Trophoblast cell (in vitro differentiated cells and primary cell): Measurements from ENCODE around the gene VPS41.
A peak's percentile ranks its signal among the peaks of the same experiment; 100 is the strongest.

Experiments
- DNase-seq, 2 donors: peaks; one replicate each; pipeline ENCODE4 v3.0.0-alpha.2; 2016
- H2AFZ ChIP-seq: 2 replicates; pipeline ENCODE4 v1.6.1; 2013; ENCODE audit warnings: low read length, moderate library complexity, mild to moderate bottlenecking; ENCODE audit not compliant: insufficient read depth, poor library complexity
- H2AK5ac ChIP-seq: 2 replicates; pipeline ENCODE4 v1.6.1; 2013; ENCODE audit warnings: mild to moderate bottlenecking, low read length
- H2BK120ac ChIP-seq: 2 replicates; pipeline ENCODE4 v1.6.1; 2013; ENCODE audit warnings: low read length, mild to moderate bottlenecking, moderate library complexity; ENCODE audit not compliant: insufficient read depth, poor library complexity
- H2BK12ac ChIP-seq: 2 replicates; pipeline ENCODE4 v1.6.1; 2013; ENCODE audit warnings: mild to moderate bottlenecking, low read length, moderate library complexity
- H2BK5ac ChIP-seq: 2 replicates; pipeline ENCODE4 v1.6.1; 2013; ENCODE audit warnings: low read length, low read depth, moderate library complexity, mild to moderate bottlenecking; ENCODE audit not compliant: poor library complexity
- H3K14ac ChIP-seq: 2 replicates; pipeline ENCODE4 v1.6.1; 2013; ENCODE audit warnings: mild to moderate bottlenecking, low read length
- H3K18ac ChIP-seq: 2 replicates; pipeline ENCODE4 v1.6.1; 2013; ENCODE audit warnings: mild to moderate bottlenecking, low read length
- H3K23ac ChIP-seq: 2 replicates; pipeline ENCODE4 v1.6.1; 2013; ENCODE audit warnings: low read length
- H3K27ac ChIP-seq: 2 replicates; pipeline ENCODE4 v1.5.1; 2013; ENCODE audit warnings: low read depth, mild to moderate bottlenecking, inconsistent platforms, low read length, moderate library complexity
- H3K27me3 ChIP-seq: 2 replicates; pipeline ENCODE4 v1.6.1; 2013; ENCODE audit warnings: inconsistent platforms, mild to moderate bottlenecking, low read length, moderate library complexity; ENCODE audit not compliant: insufficient read depth
- H3K36me3 ChIP-seq, 2 experiments: 1 replicate in 1 of 2; 2 replicates in 1 of 2; pipeline ENCODE4 v1.6.1; 2013; ENCODE audit warnings: low read length in 2 of 2, mild to moderate bottlenecking in 2 of 2, moderate library complexity in 1 of 2; ENCODE audit not compliant: insufficient read depth in 2 of 2, control insufficient read depth in 1 of 2
- H3K4ac ChIP-seq: 2 replicates; pipeline ENCODE4 v1.6.1; 2013; ENCODE audit warnings: low read depth, mild to moderate bottlenecking, low read length, moderate library complexity
- H3K4me1 ChIP-seq, 2 experiments: 1 replicate in 1 of 2; 2 replicates in 1 of 2; pipeline ENCODE4 v1.6.1; 2013; ENCODE audit warnings: low read length in 2 of 2, mild to moderate bottlenecking in 2 of 2, moderate library complexity in 1 of 2; ENCODE audit not compliant: insufficient read depth in 2 of 2, control insufficient read depth in 1 of 2
- H3K4me2 ChIP-seq: 2 replicates; pipeline ENCODE4 v1.6.1; 2013; ENCODE audit warnings: inconsistent platforms, mild to moderate bottlenecking, low read length, moderate library complexity
- H3K4me3 ChIP-seq: 2 replicates; pipeline ENCODE4 v1.5.1; 2013; ENCODE audit warnings: mild to moderate bottlenecking, low read depth, low read length, inconsistent platforms
- H3K79me1 ChIP-seq: one replicate; pipeline ENCODE4 v1.6.1; 2013; ENCODE audit warnings: low read length
- H3K79me2 ChIP-seq: 2 replicates; pipeline ENCODE4 v1.6.1; 2013; ENCODE audit warnings: low read length, mild to moderate bottlenecking; ENCODE audit not compliant: control insufficient read depth, insufficient read depth, poor library complexity
- H3K9ac ChIP-seq: 2 replicates; pipeline ENCODE4 v1.6.1; 2013; ENCODE audit warnings: mild to moderate bottlenecking, low read length
- H3K9me3 ChIP-seq: 2 replicates; pipeline ENCODE4 v1.6.1; 2013; ENCODE audit warnings: low read depth, mild to moderate bottlenecking, control low read depth, inconsistent platforms, low read length; ENCODE audit not compliant: insufficient read depth
- H4K12ac ChIP-seq: 2 replicates; pipeline ENCODE4 v1.6.1; 2013; ENCODE audit warnings: low read depth, mild to moderate bottlenecking, low read length, moderate library complexity
- H4K8ac ChIP-seq: 2 replicates; pipeline ENCODE4 v1.6.1; 2013; ENCODE audit warnings: low read depth, mild to moderate bottlenecking, low read length, moderate library complexity
- H4K91ac ChIP-seq: one replicate; pipeline ENCODE4 v1.6.1; 2013; ENCODE audit warnings: low read depth, mild to moderate bottlenecking, low read length, moderate library complexity
- WGBS: extraction: QIAGEN DNeasy Blood & Tissue Kit; methylation state at CpG from one replicate; pipeline ENCODE4 v1.1.7; 2013; ENCODE audit warnings: missing lambda C conversion rate; ENCODE audit not compliant: insufficient read length, insufficient coverage; ENCODE audit errors: extremely low coverage; 5-methylcytosine and 5-hydroxymethylcytosine counted together

The VPS41 gene

GRCh38 chr7:38748056-38748610 is 160.9 kb downstream of the VPS41 start:
- H3K79me2 ChIP-seq, result no peaks in the 10 kb centered on the region
- no peak overlapping the region for H3K14ac ChIP-seq
- no peak overlapping the region for H3K4ac ChIP-seq
- no peak overlapping the region for H3K27ac ChIP-seq
- no peaks in the 10 kb centered on the region for H3K9me3 ChIP-seq
- H3K18ac ChIP-seq, result no peak overlapping the region
- H3K4me1 ChIP-seq, result no peaks in the 10 kb centered on the region
- DNase-seq, result peak; percentile 2 to 51
- no peak overlapping the region for H2BK5ac ChIP-seq
- no peak overlapping the region for H4K12ac ChIP-seq
- H2AK5ac ChIP-seq, result no peak overlapping the region
- H3K36me3 ChIP-seq, result peaks cover 0 to 4% of the 10 kb centered on the region in 2 experiments
- H2AFZ ChIP-seq, result no peak overlapping the region
- no peak overlapping the region for H3K23ac ChIP-seq
- no peak overlapping the region for H2BK12ac ChIP-seq
- WGBS, result no CpG with 5 or more reads among the region's 12 CpGs
- no peak overlapping the region for H4K8ac ChIP-seq
- no peak overlapping the region for H3K9ac ChIP-seq
- no peak overlapping the region for H4K91ac ChIP-seq
- no peak overlapping the region for H3K4me3 ChIP-seq
- H3K4me2 ChIP-seq, result no peak overlapping the region
- no peaks in the 10 kb centered on the region for H3K27me3 ChIP-seq
- H2BK120ac ChIP-seq, result no peak overlapping the region
- no peaks in the 10 kb centered on the region for H3K79me1 ChIP-seq

- Histone ChIP-seq H4K91ac (no peak overlapping the region), H4K12ac (no peak overlapping the region), H2AFZ (no peak overlapping the region), H3K27me3 (no peaks in the 10 kb centered on the region), H3K4me2 (no peak overlapping the region), H4K8ac (no peak overlapping the region), H3K9me3 (no peaks in the 10 kb centered on the region), H3K4me1 (no peaks in the 10 kb centered on the region), H3K4me3 (no peak overlapping the region), H2AK5ac (no peak overlapping the region), H3K9ac (no peak overlapping the region), H3K79me2 (no peaks in the 10 kb centered on the region), H3K18ac (no peak overlapping the region), H3K36me3 (peaks cover 0 to 4% of the 10 kb centered on the region in 2 experiments), H3K4ac (no peak overlapping the region), H3K23ac (no peak overlapping the region), H2BK5ac (no peak overlapping the region), H2BK12ac (no peak overlapping the region), H3K27ac (no peak overlapping the region), H2BK120ac (no peak overlapping the region), H3K79me1 (no peaks in the 10 kb centered on the region), H3K14ac (no peak overlapping the region)
- no CpG with 5 or more reads among the region's 7 CpGs for WGBS
- DNase-seq, result no peak
Observed at GRCh38 chr7:38746438-38746837, 162.6 kb downstream of the VPS41 start.

GRCh38 chr7:38744746-38745145 is 164.2 kb downstream of the VPS41 start:
- WGBS, result no CpG with 5 or more reads among the region's 3 CpGs
- H3K27ac ChIP-seq, result no peak overlapping the region
- H3K79me1 ChIP-seq, result no peaks in the 10 kb centered on the region
- no peak overlapping the region for H2BK12ac ChIP-seq
- H3K4me2 ChIP-seq, result no peak overlapping the region
- H3K14ac ChIP-seq, result no peak overlapping the region
- H3K18ac ChIP-seq, result no peak overlapping the region
- H3K27me3 ChIP-seq, result no peaks in the 10 kb centered on the region
- no peak overlapping the region for H2AK5ac ChIP-seq
- H3K4me1 ChIP-seq, result no peaks in the 10 kb centered on the region
- H3K4ac ChIP-seq, result no peak overlapping the region
- DNase-seq, result peak; percentile 67 to 95
- H4K12ac ChIP-seq, result no peak overlapping the region
- H4K91ac ChIP-seq, result no peak overlapping the region
- H3K79me2 ChIP-seq, result no peaks in the 10 kb centered on the region
- no peak overlapping the region for H3K23ac ChIP-seq
- no peaks in the 10 kb centered on the region for H3K9me3 ChIP-seq
- H2BK5ac ChIP-seq, result no peak overlapping the region
- no peak overlapping the region for H3K9ac ChIP-seq
- H4K8ac ChIP-seq, result no peak overlapping the region
- H3K4me3 ChIP-seq, result no peak overlapping the region
- no peak overlapping the region for H2AFZ ChIP-seq
- no peak overlapping the region for H2BK120ac ChIP-seq
- peaks cover 0 to 4% of the 10 kb centered on the region in 2 experiments for H3K36me3 ChIP-seq

GRCh38 chr7:38743899-38744298 is 165.1 kb downstream of the VPS41 start:
- H3K9me3 ChIP-seq, result no peaks in the 10 kb centered on the region
- H2BK5ac ChIP-seq, result no peak overlapping the region
- no peak overlapping the region for H2AK5ac ChIP-seq
- H2AFZ ChIP-seq, result no peak overlapping the region
- no peak overlapping the region for H3K27ac ChIP-seq
- no peaks in the 10 kb centered on the region for H3K79me2 ChIP-seq
- no peak overlapping the region for H3K4me3 ChIP-seq
- no peaks in the 10 kb centered on the region for H3K4me1 ChIP-seq
- no peak overlapping the region for H3K9ac ChIP-seq
- DNase-seq, result no peak
- no peak overlapping the region for H2BK120ac ChIP-seq
- H3K14ac ChIP-seq, result no peak overlapping the region
- H4K12ac ChIP-seq, result no peak overlapping the region
- no peak overlapping the region for H3K4ac ChIP-seq
- H3K4me2 ChIP-seq, result no peak overlapping the region
- H3K18ac ChIP-seq, result no peak overlapping the region
- no peak overlapping the region for H4K8ac ChIP-seq
- no peaks in the 10 kb centered on the region for H3K27me3 ChIP-seq
- no peak overlapping the region for H2BK12ac ChIP-seq
- H3K79me1 ChIP-seq, result no peaks in the 10 kb centered on the region
- WGBS, result no CpG with 5 or more reads among the region's 1 CpG
- H3K36me3 ChIP-seq, result peaks cover 0 to 6% of the 10 kb centered on the region in 2 experiments
- no peak overlapping the region for H4K91ac ChIP-seq
- H3K23ac ChIP-seq, result no peak overlapping the region
